MM.1S (cell line): ENCODE data around the gene ADAMTS13.

Source experiments
- DNase-seq: peaks from one replicate; pipeline ENCODE4 v3.0.0-alpha.2; 2015
- H2AFZ ChIP-seq: fragments of 300-600 bp; sonication (generic); 2 replicates; pipeline ENCODE4 v1.6.0; 2016; ENCODE audit warnings: antibody characterized with exemption, low read length
- H3F3A ChIP-seq: fragments of 300-600 bp; sonication (generic); 2 replicates; pipeline ENCODE4 v1.6.1; 2016; ENCODE audit warnings: mild to moderate bottlenecking, antibody characterized with exemption, low read length, moderate library complexity, mixed read lengths; ENCODE audit not compliant: insufficient read depth
- H3K27ac ChIP-seq: fragments of 300-600 bp; sonication (generic); 2 replicates; pipeline ENCODE4 v1.5.1; 2016; ENCODE audit warnings: mild to moderate bottlenecking, low read length
- H3K27me3 ChIP-seq: fragments of 300-600 bp; sonication (generic); replicated peaks from 2 replicates; pipeline ENCODE4 v1.6.0; 2016; ENCODE audit warnings: low read length; ENCODE audit not compliant: insufficient read depth
- H3K36me3 ChIP-seq: fragments of 300-600 bp; sonication (generic); replicated peaks from 2 replicates; pipeline ENCODE4 v1.6.1; 2016; ENCODE audit warnings: mild to moderate bottlenecking, low read length, mixed read lengths; ENCODE audit not compliant: insufficient read depth
- H3K4me1 ChIP-seq: fragments of 300-600 bp; sonication (generic); 2 replicates; pipeline ENCODE4 v1.6.1; 2016; ENCODE audit warnings: low read length, mixed read lengths
- H3K4me2 ChIP-seq: fragments of 300-600 bp; sonication (generic); 2 replicates; pipeline ENCODE4 v1.6.0; 2016; ENCODE audit warnings: low read depth, low read length
- H3K4me3 ChIP-seq: fragments of 300-600 bp; sonication (generic); 2 replicates; pipeline ENCODE4 v1.5.1; 2016; ENCODE audit warnings: low read length, mixed read lengths
- H3K79me2 ChIP-seq: fragments of 300-600 bp; sonication (generic); 2 replicates; pipeline ENCODE4 v1.6.1; 2016; ENCODE audit warnings: mixed run types, low read length, mixed read lengths
- H3K9ac ChIP-seq: fragments of 300-600 bp; sonication (generic); 2 replicates; pipeline ENCODE4 v1.6.1; 2016; ENCODE audit warnings: low read length, mixed read lengths
- H3K9me2 ChIP-seq: fragments of 300-600 bp; sonication (generic); replicated peaks from 2 replicates; pipeline ENCODE4 v1.6.1; 2016; ENCODE audit warnings: mild to moderate bottlenecking, low read length, mixed read lengths; ENCODE audit not compliant: insufficient read depth
- H3K9me3 ChIP-seq: fragments of 300-600 bp; sonication (generic); replicated peaks from 2 replicates; pipeline ENCODE4 v1.6.1; 2016; ENCODE audit warnings: mild to moderate bottlenecking, low read length, mixed read lengths; ENCODE audit not compliant: insufficient read depth
- H4K20me1 ChIP-seq: fragments of 300-600 bp; sonication (generic); 2 replicates; pipeline ENCODE4 v1.6.1; 2016; ENCODE audit warnings: mild to moderate bottlenecking, low read length, moderate library complexity, mixed read lengths; ENCODE audit not compliant: insufficient read depth
- EZH2 ChIP-seq: fragments of 300-600 bp; sonication (generic); optimal IDR thresholded peaks from 2 replicates; pipeline ENCODE3; 2017; ENCODE audit warnings: low read depth, mild to moderate bottlenecking, antibody characterized with exemption, low read length, mixed read lengths
- EZH2phosphoT487 ChIP-seq: fragments of 300-600 bp; sonication (generic); IDR thresholded peaks from 2 replicates; pipeline ENCODE4 v1.6.1; 2018; ENCODE audit warnings: antibody characterized with exemption, low read length
- TF ChIP-seq, protein P1 (sequence below): fragments of 300-600 bp; sonication (generic); IDR thresholded peaks from 2 replicates; pipeline ENCODE4 v1.5.1; 2016; ENCODE audit warnings: antibody characterized with exemption, low read length, mixed read lengths

ADAMTS13 gene

DNA sequence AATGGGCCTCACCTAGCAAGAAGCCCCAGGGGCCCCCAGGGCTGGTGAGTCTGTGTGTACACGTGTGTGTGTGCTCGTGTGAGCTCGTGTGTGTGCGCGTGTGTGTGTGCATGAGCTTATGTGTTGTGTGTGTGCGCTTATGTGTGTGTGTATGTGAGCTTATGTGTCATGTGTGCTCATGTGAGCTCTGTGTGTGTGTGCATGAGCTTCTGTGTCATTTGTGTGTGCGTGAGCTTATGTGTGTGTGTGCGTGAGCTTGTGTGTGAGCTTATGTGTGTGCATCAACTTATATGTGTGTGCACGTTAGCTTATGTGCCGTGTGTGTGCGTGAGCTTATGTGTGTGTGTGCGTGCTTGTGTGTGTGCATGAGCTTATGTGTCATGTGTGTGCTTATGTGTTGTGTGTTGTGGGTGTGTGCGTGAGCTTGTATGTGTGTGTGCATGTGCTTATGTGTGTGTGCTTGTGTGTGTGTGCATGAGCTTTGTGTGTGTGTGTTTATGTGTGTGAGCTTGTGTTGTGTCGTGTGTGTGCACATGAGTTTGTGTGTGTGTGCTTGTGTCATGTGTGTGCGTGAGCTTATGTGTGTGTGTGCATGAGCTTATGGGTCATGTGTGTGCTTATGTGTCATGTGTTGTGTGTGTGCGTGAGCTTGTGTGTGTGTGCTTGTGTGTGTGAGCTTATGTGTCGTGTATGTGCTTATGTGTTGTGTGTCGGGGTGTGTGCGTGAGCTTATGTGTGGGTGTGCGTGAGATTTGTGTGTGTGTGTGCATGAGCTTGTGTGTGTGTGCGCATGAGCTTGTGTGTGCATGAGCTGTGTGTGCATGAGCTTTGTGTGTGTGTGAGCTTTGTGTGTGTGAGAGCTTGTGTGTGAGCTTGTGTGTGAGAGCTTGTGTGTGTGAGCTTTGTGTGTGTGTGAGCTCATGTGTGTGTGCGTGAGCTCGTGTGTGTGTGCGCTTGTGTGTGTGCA lies 73.4 kb downstream of the ADAMTS13 start:
- DNase-seq, result no peak
- Histone ChIP-seq H2AFZ (no peak overlapping the region), H3K9ac (no peak overlapping the region), H4K20me1 (no peaks in the 10 kb centered on the region), H3F3A (no peaks in the 10 kb centered on the region), H3K4me1 (no peaks in the 10 kb centered on the region), H3K9me3 (no peaks in the 10 kb centered on the region), H3K36me3 (no peaks in the 10 kb centered on the region), H3K9me2 (no peaks in the 10 kb centered on the region), H3K79me2 (no peaks in the 10 kb centered on the region), H3K4me3 (no peak overlapping the region), H3K27me3 (peaks cover 97% of the 10 kb centered on the region), H3K4me2 (no peak overlapping the region), H3K27ac (no peak overlapping the region)
- TF ChIP-seq, protein P1, sequence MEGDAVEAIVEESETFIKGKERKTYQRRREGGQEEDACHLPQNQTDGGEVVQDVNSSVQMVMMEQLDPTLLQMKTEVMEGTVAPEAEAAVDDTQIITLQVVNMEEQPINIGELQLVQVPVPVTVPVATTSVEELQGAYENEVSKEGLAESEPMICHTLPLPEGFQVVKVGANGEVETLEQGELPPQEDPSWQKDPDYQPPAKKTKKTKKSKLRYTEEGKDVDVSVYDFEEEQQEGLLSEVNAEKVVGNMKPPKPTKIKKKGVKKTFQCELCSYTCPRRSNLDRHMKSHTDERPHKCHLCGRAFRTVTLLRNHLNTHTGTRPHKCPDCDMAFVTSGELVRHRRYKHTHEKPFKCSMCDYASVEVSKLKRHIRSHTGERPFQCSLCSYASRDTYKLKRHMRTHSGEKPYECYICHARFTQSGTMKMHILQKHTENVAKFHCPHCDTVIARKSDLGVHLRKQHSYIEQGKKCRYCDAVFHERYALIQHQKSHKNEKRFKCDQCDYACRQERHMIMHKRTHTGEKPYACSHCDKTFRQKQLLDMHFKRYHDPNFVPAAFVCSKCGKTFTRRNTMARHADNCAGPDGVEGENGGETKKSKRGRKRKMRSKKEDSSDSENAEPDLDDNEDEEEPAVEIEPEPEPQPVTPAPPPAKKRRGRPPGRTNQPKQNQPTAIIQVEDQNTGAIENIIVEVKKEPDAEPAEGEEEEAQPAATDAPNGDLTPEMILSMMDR, result no peak

DNA sequence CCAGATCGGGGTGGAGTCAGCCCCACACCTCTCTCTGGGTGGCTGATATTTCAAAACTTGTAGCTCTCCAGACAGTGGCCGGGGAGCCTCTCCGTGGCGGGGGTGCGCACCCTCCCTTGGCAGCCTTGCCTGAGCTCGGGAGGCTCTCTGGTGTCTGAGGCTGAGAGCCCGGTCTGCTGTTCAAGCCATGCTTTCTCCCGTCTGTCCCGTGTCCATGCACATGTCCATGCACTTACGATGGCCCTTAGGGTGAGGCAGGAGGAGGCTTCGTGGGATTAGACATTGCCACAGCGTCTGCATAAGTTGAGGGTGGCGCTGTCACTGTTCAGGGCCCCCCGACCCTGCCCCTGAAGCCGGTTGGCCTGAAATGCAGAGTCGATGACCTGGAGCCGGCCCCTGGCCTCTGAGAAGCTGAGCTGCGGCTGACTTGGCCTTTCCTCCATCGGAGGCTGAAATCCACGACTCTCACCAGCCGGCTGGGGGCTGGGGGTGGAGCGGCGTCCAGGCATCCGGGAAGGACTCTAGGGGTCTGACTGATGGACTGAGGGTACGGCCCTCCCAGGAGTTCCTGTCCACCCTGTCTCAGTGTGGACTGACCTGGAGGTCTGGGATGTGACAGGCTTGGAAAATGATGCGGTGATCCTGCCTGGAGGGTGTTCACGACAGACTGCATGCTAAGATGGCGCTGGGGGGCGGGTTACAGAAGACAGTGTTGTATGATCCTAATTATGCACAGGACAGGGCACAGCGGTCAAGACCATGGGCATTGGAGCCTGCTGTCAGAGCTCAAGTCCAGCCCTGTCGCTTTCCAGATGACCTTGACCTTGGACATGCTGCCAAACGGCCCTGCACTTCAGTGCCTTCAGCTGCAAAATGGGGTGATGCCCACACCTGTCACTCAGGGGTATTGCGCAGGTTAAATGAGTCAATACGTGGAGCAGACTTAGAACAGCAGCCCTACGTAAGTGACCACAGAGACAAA lies 75.0 kb downstream of the ADAMTS13 start:
- Histone ChIP-seq H3K4me1 (no peaks in the 10 kb centered on the region), H2AFZ (no peak overlapping the region), H3K4me3 (no peak overlapping the region), H3K9ac (no peak overlapping the region), H3K36me3 (no peaks in the 10 kb centered on the region), H3K27me3 (peaks cover 97% of the 10 kb centered on the region), H4K20me1 (no peaks in the 10 kb centered on the region), H3K79me2 (no peaks in the 10 kb centered on the region), H3K27ac (no peak overlapping the region), H3K9me3 (no peaks in the 10 kb centered on the region), H3K4me2 (no peak overlapping the region), H3K9me2 (no peaks in the 10 kb centered on the region), H3F3A (no peaks in the 10 kb centered on the region)
- DNase-seq, result no peak
- TF ChIP-seq, protein P1, result no peak
- TF ChIP-seq EZH2phosphoT487, result no peak
- TF ChIP-seq EZH2, result no peak

DNA sequence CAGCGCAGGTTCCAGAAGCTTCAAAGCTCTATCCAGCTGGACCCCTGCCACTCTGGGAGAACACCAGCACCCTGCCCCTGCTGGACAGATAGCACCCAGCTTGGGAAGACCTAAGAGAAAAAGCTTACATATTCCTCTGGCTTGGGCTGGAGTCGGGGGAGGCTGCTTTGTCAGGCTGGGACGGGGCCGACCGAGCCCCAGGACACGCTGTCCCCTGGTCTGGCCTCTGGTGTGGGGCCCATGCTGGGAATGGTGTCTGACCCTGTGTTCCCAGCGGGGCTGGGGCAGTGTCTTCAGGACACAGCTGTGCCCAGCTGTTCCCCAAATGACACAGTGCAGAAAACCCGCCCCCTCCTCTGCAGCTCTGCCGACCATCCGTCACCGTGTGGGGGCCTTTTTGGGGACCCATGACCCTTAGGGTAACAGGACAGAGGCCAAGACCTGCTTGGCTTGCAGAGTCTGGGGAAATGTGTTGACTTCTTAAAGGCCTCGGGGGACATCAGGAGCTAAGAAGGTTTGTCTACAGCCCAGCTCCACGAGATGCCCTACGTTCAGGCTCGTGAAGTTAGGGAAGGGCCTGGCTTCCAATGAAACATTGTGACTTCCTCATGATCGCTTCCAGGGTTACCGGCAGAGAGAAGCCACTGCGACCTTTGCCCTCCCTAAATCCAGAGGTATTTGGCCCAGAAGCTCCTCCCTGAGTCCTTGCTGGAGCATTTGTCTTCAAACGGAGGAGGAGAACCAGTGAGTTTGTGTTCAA lies 77.1 kb downstream of the ADAMTS13 start:
- Histone ChIP-seq H3K36me3 (no peaks in the 10 kb centered on the region), H4K20me1 (no peaks in the 10 kb centered on the region), H3F3A (no peaks in the 10 kb centered on the region), H3K4me1 (no peaks in the 10 kb centered on the region), H3K9me2 (no peaks in the 10 kb centered on the region), H3K27me3 (peaks cover 97% of the 10 kb centered on the region), H3K9ac (no peak overlapping the region), H3K4me2 (no peak overlapping the region), H3K9me3 (no peaks in the 10 kb centered on the region), H2AFZ (no peak overlapping the region), H3K27ac (no peak overlapping the region), H3K79me2 (no peaks in the 10 kb centered on the region), H3K4me3 (no peak overlapping the region)
- TF ChIP-seq EZH2phosphoT487 (no peak), EZH2 (no peak)
- TF ChIP-seq, protein P1, result no peak
- DNase-seq, result no peak
